Activated CD4-positive, CD25-positive, alpha-beta regulatory T cell (primary cell): ENCODE results near the gene SPATS2L.

Source experiments
- DNase-seq, 4 experiments: peaks; one replicate each; lab custom pipeline; 2025; lab: John Stamatoyannopoulos, UW

The SPATS2L gene

GRCh38 chr2:200350850-200351285, 44.4 kb downstream of the SPATS2L start:
- DNase-seq = no peak

DNA sequence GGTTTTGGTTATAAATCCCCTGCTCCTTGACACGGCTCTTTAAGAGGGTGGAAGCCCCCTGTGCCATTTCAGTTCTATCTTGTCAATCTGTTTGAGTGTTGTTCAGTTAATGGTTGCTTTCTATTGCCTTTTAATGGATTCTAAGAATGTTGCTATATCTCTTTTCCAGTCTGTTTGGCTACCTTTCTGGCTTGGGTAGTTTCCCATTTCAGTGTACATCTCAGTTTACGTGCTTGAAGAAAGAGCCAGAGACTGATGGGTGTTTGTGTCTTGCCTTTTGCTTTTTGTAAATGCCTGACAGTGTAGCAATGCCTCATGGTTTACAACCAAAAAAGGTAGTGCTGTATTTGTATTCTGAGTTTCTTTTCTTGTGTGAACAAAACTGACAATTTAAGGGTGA, 45.3 kb downstream of the SPATS2L start:
- DNase-seq = no peak

GRCh38 chr2:200352636-200353035, 46.1 kb downstream of the SPATS2L start:
- no peak for DNase-seq

GRCh38 chr2:200353120-200353519, 46.6 kb downstream of the SPATS2L start:
- DNase-seq = no peak

- no peak for DNase-seq
These were observed 47.4 kb downstream of the SPATS2L start for GRCh38 chr2:200353874-200354273.

DNA sequence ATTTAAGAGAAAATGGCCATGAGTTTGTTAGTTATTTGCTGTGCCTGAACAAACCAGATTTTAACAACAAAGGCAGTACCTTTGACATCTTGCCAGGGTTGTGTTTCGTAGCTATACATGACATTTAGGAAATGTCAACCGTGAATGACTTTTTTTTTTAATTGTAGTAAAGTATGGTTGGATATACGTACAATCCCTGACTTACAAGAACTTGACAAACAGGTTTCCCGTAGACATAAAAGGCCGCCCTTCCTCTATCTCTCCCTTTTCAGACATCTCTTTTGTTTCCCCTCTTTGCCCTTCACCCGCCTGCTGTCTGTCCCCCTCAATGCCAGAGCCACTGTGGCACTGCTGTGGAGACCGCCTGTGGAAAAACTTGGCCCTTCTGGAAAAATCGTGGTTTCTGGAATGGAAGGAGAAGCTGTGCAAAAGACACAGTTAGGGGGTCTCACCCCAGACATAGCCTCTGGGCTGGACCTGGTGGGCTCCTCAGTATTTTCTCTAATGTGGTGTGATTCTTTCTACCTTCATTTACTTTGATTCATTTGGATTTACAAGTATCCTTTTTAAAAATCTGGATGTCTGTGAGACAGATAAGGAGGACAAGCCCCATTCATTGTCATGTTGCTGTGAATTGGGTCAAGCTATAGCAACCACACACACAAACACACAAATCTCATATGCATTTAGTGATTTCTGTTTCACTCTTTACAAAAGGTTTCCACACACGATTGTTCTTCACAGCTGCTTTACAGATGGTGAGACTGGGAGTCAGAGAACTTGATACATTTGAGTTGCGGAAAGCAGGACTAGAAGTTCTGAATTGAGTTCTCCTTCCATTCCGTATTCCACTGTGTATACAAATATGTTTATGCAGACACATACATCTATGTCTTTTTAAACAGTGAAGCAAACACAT, 48.6 kb downstream of the SPATS2L start:
- no peak for DNase-seq

- DNase-seq = no peak
These were observed 49.8 kb downstream of the SPATS2L start for GRCh38 chr2:200356321-200356720.

GRCh38 chr2:200356857-200357384, 50.4 kb downstream of the SPATS2L start:
- DNase-seq = no peak

GRCh38 chr2:200357845-200358244, 51.4 kb downstream of the SPATS2L start:
- no peak for DNase-seq

- no peak for DNase-seq
These were observed 53.1 kb downstream of the SPATS2L start for GRCh38 chr2:200359552-200359951.

DNA sequence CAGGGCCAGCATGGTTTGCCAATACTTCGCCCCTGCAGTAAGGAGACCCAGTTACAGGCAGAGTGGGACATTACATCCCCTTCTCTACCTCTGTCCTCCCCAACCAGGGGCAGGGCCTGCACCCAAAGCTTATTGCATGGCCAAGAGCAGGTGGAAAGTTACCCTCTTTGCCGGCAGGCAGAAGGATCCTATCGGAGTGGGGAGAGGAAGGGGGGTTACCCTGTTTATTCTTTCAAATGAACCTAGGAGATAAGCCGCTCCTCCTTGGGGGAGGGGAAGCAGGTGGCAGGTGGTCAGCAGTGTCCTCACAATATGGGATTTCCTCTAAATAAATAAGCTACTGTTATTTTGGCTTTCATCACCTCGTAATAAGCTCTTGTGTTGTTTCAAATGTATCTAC, 53.9 kb downstream of the SPATS2L start:
- DNase-seq = no peak

- DNase-seq = no peak
These were observed 55.9 kb downstream of the SPATS2L start for GRCh38 chr2:200362202-200362917.

- no peak for DNase-seq
These were observed 56.8 kb downstream of the SPATS2L start for GRCh38 chr2:200363279-200363678.

- no peak for DNase-seq
These were observed 57.6 kb downstream of the SPATS2L start for GRCh38 chr2:200364142-200364541.

DNA sequence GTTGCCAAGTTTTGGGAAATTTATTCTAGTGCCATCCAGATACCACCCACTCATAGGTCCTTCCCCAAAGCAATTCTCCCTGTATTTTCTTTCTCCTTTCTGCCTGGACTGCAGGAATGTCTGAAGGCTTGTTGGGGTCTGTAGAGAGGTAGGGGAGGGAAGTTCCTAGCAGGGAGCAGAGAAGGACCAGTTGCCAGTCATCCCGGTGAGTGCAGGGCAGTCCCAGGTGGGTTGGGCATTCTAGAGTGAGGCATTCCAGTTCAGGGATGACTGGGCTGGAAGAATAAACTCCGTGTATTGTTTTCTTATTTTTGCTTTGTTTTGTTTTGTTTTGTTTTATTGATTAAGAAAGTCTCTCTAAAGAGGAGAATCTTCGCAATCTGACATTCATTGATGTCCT, 58.1 kb downstream of the SPATS2L start:
- no peak for DNase-seq

DNA sequence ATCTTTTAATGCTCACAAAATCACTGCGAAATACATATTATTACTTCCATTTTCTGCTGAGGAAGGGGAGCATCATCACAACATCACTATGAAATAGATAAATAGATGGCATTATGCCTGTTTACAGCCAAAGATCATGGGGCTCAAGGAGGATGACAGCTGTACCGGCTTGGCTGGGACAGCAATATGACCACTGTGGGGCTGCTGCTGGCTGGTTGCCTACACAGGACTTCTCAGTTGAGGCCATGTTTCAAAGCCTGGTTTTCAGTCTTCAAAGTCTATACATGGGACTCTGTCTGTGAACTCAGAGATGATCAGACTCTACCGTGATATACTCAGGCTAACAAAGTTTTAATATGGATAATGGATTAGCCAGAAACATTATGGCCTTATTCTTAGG, 58.7 kb downstream of the SPATS2L start:
- no peak for DNase-seq

GRCh38 chr2:200367155-200367554, 60.7 kb downstream of the SPATS2L start:
- DNase-seq = no peak

GRCh38 chr2:200369886-200370285, 63.4 kb downstream of the SPATS2L start:
- DNase-seq = no peak

- DNase-seq = no peak
These were observed 66.7 kb downstream of the SPATS2L start for GRCh38 chr2:200373231-200373630.

DNA sequence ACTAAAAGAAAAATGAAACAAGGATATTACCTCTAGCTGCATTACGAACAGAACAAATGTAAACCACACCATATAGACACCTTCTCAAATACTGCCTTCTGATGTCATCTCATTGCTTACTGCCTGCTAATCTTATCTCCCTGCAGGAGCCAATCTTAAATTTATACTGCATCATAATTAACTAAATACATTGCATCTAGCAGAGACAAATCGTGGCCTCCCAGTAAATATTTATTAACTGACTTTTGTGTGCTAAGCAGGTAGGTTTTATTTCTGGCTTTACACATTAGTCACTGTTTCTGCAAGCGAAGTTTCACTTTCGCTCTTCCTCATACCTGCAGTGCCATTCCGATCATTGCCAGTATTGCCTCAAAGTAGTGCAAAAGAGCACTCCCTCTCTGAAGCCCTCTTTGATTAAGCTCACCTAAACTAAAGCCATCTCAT, 67.5 kb downstream of the SPATS2L start:
- DNase-seq = peak in 1 of 4 experiments; percentile 5

DNA sequence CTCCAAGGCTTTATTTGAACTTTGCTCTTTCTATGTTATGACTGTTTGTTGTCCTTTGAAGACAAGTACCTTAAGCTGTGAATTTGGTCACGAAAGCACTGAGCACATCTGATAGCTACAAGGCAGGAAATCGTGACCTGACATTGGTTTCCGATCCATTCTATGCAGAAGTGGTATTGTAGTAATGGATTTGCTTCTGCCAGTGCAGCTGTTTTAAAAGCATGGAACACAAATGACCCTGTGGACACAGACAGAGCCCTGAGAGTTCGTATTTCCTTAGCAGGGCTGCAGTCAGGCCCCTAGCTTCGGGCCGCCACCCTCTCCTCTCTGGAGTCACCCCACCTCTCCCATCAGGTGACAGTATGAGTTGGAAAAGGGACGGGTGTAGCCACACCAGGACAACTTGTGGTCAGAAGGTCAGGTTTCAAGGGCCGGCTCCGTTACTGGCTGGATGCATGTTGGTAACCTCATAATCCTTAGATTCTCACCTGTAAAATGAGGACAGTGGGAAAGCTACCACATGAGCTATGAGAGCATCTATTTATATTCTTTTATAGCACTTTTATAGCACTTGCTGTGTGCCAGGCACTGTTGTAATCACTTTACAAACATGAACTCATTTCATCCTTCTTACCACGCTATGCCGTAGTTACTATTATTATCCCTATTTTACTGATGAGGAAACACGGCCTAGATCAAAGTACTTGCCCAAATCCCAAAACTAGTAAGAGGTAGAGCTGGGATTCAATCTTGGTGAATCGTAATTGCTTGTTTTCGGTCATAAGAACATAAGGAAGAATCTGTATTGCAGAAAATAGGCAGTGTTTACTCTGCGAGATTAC, 70.2 kb downstream of the SPATS2L start:
- DNase-seq = peak in 1 of 4 experiments; percentile 5
